ENCODE measurements around the gene PIM2.

PIM2 gene

DNA sequence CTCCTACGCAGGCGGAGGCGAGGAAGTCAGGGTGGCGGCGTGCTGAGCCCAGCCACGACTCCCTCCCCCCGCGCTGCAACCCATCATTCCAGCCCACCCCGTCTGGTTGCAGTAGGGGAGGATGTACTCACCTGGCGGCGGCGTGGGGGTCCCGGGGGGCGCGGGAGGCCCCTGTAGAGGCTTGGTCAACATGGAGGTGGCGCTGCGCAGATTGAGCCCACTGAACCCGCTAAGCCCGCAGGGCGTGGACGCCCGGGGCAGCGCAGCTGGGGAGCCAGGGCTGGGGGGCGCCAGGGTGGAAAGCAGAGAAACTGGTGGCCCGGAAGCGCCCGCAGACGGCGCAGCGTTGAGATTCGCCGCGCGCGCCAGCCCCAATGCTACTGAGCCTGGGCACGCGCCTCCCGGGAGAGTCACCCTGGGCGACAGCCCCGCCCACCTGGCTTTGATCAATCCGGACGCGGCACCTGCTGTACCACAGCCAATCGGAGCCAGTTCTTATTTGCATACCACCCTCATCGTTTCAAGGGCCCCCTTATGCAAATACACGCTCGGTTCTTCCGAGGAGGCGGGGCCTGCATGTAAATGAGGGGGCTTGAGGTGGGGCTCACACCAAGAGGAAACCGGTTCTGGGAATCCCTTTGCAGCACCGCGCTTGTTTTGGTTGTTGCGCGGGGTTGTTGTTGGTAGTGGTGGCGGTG, at the start of gene PIM2:
Gene PIM2, minus strand, starts transcription at position 382 of the 698 bp plus-strand sequence. Its CDS starts 190 bp downstream, at position 192.
- DNase-seq (ENCODE audit: low spot score) (no peak), FAIRE-seq (no peak)

DNA sequence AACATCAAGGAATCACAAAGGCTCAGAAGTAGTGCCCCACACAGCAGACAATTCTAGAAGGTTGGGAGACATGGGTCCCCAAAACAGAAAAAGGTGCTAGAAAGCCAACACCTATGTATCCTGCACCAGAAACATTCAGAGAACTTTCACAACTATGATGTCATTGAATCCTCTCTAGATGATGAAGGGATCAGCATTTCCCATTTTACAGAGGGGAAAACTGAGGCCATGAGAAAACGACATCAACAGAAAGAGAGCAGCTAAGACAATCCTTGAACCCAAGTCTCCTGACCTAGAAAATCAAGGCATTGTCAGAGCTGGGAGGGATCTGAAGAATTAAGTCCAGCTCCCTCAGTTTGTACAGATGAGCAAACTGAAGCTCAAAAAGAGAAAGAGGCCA, 49.6 kb upstream of the PIM2 start:
- no peak for DNase-seq (ENCODE audit: low spot score)
- no peak for FAIRE-seq

DNA sequence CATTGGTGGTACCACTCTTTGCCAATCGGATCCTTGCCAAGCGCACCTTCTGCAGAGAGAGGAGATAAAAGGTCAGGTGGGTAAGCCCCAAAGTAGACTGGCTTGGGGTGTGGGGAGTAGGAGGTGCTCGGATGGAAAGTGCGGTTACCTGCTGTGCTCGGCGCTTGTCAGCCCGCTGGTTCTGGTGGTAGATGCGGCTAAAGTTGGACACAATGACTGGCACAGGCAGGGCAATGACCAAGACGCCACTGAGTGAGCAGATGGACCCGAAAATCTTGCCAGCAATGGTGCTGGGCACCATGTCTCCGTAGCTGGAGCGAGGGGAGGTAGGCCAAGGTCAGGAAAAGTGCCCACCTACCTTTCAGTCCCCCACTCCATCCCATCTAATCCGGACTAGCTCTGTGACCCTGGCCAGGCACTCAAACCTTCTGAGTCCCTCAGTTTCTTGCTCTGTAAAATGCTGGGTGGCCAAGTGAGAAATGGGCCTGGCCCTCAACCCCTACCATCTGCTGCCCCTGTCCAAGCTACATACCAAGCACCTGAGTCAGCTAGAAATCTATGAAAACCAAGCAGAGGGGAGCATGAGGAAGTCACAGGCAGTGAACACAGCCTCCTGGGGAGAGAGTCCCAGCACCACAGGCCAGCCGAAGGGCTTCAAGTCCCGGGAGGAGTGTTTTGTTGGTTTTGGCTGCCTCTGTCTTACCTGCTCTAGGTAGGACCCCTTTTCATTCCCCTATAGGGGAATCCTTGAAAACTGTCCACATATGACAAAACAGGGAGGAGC, 48.2 kb upstream of the PIM2 start:
- FAIRE-seq (no peak), DNase-seq (ENCODE audit: low spot score) (peak; percentile 31)

DNA sequence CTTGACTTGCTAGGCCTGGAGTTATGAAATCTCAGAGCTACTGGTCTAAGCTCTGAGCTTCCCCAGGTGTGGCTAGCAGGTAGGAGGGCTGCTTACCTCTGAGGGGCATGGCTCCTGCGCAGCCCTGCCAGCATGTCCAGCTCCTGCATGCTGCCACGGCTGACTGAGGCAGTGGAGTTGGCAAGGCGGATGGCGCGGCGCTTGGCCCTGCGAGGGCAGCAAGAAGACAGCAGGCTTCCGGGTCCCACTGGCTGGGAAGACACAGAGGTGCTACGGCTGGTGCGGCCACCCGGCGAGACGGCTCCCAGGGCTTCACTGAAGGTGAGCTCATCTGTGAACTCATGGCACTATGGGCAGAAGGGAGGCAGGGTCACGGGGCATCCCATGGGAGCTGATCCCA, 47.1 kb upstream of the PIM2 start:
- DNase-seq (ENCODE audit: low spot score) (no peak), FAIRE-seq (no peak)

- FAIRE-seq: no peak
These were observed 42.8 kb upstream of the PIM2 start for GRCh38 chrX:48961585-48962091.

DNA sequence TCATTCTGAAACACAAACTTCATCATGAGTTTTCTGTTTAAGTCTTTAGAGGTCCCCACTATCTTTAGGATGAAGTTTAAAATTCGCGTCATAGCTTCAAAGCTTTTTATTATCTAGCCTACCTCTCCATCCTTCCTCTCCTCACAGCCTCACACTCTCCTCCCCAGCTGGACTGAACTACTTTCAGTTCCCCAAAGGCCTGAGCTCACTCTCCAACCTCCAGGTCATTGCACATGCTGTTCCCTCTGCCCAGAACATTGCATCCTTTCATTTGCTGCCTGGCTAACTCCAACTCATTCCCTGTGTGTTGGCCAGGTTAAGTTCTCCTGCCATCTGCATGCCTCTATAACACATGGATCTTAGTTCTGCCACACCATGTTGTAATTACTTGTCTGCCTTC, 41.5 kb upstream of the PIM2 start:
- FAIRE-seq (no peak), DNase-seq (ENCODE audit: low spot score) (no peak)

More at GRCh38 chrX:48961585-48962091, 42.8 kb upstream of the PIM2 start:
- no peak for DNase-seq (ENCODE audit: low spot score)

DNA sequence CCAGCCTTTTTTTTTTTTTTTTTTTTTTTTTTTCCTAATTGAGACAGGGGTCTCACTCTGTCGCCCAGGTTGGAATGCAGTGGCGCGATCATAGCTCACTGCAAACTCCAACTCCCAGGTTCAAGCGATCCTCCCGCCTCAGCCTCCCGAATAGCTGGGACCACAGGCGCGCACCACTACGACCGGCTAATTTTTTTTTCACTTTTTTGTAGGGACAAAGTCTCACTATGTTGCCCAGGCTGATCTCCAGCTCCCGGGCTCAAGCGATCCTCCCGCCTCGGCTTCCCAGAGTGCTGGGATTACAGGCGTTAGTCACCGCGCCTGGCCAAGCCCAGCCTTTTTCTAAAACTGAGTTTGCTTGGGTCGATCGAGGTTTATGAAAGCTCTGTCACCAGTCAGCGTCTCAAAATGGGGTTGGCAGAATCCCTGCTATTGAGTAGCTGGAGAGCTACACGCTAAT, 39.8 kb upstream of the PIM2 start:
- FAIRE-seq: no peak
- no peak for DNase-seq (ENCODE audit: low spot score)

GRCh38 chrX:48957827-48958634, 39.2 kb upstream of the PIM2 start:
- DNase-seq (ENCODE audit: low spot score) (peak; percentile 97), FAIRE-seq (peak; percentile 95)

GRCh38 chrX:48957477-48957826, 38.6 kb upstream of the PIM2 start, which contains the start of gene OTUD5:
Gene OTUD5 (minus strand): TSS chrX:48957607. CDS start chrX:48957570, 37 bp downstream.
- FAIRE-seq (no peak), DNase-seq (ENCODE audit: low spot score) (peak; percentile 72)

DNA sequence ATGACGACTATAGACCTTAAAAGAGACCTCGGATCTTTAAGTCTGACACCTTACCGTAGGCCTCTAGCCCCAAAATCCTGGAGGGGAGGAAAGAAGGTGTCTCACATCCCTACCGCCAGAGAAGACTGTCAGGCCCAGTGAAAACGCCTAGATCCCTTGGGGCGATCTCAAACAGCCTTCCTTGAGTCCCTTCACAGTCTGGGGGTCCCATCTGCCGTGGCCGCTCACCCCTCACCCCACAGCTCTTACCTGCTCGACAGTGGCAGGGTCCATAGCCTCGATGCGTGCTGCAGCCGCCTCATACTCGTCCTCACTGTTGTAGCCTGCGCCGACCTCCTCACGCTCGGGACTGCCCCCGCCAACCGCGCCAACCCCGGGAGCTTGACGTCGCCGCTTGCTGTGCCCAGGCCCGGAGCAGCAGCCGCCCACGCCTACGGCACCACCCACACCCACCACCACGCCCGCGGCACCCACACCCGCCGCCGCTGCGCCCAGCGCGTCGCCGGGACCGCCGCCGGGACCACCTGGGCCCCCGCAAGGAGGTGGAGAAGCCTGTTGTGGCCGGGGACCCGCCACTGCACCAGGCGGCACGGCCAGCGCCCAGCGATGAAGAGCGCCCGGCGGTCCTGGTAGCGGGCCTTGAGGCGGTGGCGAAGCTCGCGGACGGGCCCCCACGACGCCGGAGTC, 38.0 kb upstream of the PIM2 start:
- DNase-seq (ENCODE audit: low spot score) (no peak), FAIRE-seq (no peak)

DNA sequence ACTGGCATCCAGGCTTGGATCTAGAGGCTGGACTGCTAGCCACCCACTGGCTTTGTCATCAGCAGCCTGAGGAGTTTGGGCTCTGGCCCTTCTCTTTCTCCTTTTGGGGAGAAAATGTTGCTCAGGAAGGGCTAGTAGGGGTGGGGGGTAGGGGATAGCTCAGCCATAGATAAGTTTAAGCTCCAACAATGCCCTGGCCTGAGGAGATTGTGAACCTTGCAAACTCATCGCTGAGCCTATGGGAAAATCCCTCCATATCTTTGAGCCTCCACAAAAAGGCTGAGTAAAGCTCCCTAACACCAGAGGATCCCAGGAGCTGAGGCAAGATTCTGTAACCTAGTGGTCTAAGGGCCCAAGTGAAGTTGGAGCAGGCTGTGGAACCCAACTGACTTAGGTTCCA, 29.8 kb upstream of the PIM2 start:
- DNase-seq (ENCODE audit: low spot score) (no peak), FAIRE-seq (no peak)

- DNase-seq (ENCODE audit: low spot score) (peak; percentile 62), FAIRE-seq (no peak)
These were observed 26.9 kb upstream of the PIM2 start for GRCh38 chrX:48945517-48946348.

DNA sequence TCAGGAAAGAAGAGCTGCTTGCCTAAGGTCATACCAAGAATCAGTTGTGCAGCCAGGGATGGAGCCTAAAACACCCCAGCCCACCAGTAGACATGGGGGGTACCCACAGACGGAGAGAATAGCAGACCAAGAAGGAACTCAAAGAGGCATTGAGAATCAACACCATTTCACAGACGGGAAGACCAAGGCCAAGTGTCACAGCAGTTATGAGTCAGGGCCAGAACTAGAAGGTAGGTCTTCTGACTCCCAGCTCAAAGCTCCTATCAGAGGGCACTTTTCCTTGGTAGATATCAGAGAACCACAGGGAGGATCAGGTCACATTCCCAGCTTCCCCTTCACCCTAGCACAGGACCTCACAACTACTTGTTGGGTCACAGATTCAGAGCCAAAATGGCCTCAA, 24.1 kb upstream of the PIM2 start:
- no peak for DNase-seq (ENCODE audit: low spot score)
- no peak for FAIRE-seq

GRCh38 chrX:48940404-48940955, 21.7 kb upstream of the PIM2 start:
- DNase-seq (ENCODE audit: low spot score) (no peak), FAIRE-seq (no peak)

- DNase-seq (ENCODE audit: low spot score) (no peak), FAIRE-seq (no peak)
These were observed 20.9 kb upstream of the PIM2 start for GRCh38 chrX:48939524-48940228.

- DNase-seq (ENCODE audit: low spot score) (no peak), FAIRE-seq (no peak)
These were observed 20.0 kb upstream of the PIM2 start for GRCh38 chrX:48938721-48939425.

GRCh38 chrX:48937054-48937907, 18.5 kb upstream of the PIM2 start:
- no peak for FAIRE-seq

More at GRCh38 chrX:48937054-48937907, 18.5 kb upstream of the PIM2 start:
- peak; percentile 15 for DNase-seq (ENCODE audit: low spot score)
